LNCaP clone FGC (cell line): ENCODE data around the gene DCAF4L1.

Experiments
- DNase-seq: peaks from one replicate; pipeline ENCODE4 v3.0.0-alpha.2; 2011; ENCODE audit warnings: low read depth
- H3K4me3 ChIP-seq: 2 replicates; pipeline ENCODE4 v1.5.1; 2011; ENCODE audit warnings: mild to moderate bottlenecking, low read depth, low read length, control low read depth
- TF ChIP-seq, protein P1 (sequence below): IDR thresholded peaks from 2 replicates; pipeline ENCODE4 v1.5.1; 2012; ENCODE audit warnings: mild to moderate bottlenecking; ENCODE audit not compliant: control insufficient read depth, insufficient read depth; ENCODE audit errors: extremely low read depth

The DCAF4L1 gene

GRCh38 chr4:41981456-41981855, at the start of gene DCAF4L1:
TSS of gene DCAF4L1 (plus strand) at chr4:41981756. CDS start at chr4:41981793, 37 bp downstream.
- DNase-seq = no peak
- TF ChIP-seq, protein P1, sequence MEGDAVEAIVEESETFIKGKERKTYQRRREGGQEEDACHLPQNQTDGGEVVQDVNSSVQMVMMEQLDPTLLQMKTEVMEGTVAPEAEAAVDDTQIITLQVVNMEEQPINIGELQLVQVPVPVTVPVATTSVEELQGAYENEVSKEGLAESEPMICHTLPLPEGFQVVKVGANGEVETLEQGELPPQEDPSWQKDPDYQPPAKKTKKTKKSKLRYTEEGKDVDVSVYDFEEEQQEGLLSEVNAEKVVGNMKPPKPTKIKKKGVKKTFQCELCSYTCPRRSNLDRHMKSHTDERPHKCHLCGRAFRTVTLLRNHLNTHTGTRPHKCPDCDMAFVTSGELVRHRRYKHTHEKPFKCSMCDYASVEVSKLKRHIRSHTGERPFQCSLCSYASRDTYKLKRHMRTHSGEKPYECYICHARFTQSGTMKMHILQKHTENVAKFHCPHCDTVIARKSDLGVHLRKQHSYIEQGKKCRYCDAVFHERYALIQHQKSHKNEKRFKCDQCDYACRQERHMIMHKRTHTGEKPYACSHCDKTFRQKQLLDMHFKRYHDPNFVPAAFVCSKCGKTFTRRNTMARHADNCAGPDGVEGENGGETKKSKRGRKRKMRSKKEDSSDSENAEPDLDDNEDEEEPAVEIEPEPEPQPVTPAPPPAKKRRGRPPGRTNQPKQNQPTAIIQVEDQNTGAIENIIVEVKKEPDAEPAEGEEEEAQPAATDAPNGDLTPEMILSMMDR = no peak

GRCh38 chr4:41932988-41933387, 48.6 kb upstream of the DCAF4L1 start:
- TF ChIP-seq, protein P1 = no peak
- no peak overlapping the region for H3K4me3 ChIP-seq
- no peak for DNase-seq

More at GRCh38 chr4:41981456-41981855, at the start of gene DCAF4L1:
- H3K4me3 ChIP-seq = no peak within 1 kb of the TSS

DNA sequence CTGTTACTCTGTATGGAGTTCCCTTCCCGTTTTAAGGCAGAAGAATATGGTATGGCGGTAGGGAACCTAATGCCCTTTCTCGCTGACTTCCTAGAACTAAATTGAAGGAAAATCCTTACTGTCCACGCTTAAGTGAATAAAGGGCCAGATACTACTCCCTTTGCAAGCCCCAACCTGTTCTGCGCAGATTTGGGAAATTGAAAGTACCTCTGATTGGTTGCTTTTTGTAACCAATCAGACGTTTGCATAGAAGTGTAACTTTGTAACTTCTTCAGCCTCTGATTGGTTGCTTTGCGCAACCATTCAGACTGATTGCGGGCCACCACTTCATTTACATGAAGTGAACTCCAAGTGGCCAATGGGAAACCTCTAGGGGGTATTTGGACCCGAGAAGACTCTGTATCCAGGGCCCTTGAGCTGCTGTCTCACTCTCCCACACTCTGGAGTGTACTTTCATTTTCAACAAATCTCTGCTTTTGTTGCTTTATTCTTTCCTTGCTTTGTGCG, 47.5 kb upstream of the DCAF4L1 start:
- no peak for DNase-seq
- no peak overlapping the region for H3K4me3 ChIP-seq
- TF ChIP-seq, protein P1 = no peak

DNA sequence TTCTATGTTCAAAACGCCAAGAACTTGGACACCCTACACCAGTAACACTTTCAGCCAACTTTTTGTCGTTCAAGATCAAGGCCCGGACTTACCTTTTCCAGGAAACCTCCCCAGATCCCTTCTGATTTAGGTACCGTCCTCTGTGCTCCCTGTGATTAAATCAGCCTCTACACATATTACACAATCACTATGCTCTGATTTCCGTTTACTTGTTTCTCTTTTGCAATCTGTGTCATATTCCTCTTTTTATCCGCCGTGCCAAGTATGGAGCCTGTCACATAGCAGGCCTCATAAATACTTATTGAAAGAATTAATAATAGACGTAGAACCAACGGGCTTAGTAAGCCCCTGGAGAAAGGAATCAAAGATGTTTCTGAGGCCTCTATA, 47.0 kb upstream of the DCAF4L1 start:
- TF ChIP-seq, protein P1 = no peak
- H3K4me3 ChIP-seq = peak overlapping the region; percentile 98
- no peak for DNase-seq

DNA sequence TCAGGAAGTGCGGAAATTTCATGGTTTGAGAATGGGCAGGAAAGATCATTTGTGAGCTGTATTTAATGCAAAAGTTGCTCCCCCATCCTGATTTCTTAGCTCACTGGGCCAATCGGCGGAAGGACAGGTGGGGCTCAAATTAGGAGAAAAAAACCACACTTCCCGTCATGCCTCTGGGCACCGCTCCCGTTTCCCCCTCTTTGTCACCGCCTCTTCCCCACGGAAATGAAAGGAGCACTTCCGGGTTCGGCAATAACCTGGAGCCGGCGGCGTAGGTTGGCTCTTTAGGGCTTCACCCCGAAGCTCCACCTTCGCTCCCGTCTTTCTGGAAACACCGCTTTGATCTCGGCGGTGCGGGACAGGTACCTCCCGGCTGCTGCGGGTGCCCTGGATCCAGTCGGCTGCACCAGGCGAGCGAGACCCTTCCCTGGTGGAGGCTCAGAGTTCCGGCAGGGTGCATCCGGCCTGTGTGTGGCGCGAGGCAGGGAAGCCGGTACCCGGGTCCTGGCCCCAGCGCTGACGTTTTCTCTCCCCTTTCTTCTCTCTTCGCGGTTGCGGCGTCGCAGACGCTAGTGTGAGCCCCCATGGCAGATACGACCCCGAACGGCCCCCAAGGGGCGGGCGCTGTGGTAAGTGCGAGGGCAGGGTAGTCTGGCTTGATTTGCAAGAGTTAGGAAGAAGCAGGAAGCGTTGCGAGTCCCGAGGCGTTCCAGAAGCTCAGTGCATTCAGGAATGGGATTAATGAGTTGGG, 46.5 kb upstream of the DCAF4L1 start, which contains the start of gene TMEM33:
TSS of gene TMEM33 (plus strand) at position 529 of the 751 bp plus-strand sequence. CDS start at position 585, 56 bp downstream.
- H3K4me3 ChIP-seq = peak within 1 kb of the TSS; percentile 98
- peak; percentile 88 for DNase-seq
- TF ChIP-seq, protein P1 = no peak

DNA sequence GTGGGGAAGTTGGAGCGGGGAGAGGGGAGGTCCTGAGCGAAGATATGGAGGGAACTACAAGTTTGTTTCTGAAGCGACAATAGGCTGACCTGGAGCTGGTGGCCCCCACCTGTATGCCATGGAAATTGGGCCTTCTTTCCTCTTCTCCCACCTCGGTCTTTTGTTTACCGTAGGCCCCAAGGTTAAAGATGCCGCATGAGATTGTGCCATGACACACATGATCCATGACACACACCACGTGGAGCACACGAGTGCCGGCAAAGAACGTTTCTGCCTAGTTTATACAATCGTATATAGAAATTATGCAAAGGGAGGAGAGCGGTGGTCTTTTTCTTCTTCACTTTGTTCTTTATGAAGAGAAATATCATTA, 45.9 kb upstream of the DCAF4L1 start:
- TF ChIP-seq, protein P1 = no peak
- peak overlapping the region; percentile 98 for H3K4me3 ChIP-seq
- no peak for DNase-seq

- TF ChIP-seq, protein P1 = no peak
- no peak for DNase-seq
Measured at GRCh38 chr4:41939016-41939626, 42.4 kb upstream of the DCAF4L1 start.

More at GRCh38 chr4:41939016-41939626, 42.4 kb upstream of the DCAF4L1 start:
- H3K4me3 ChIP-seq = no peak overlapping the region
